ENCODE results near the gene GNE.
"Not testable (repeated sequence)": the region's sequence is repeated elsewhere in the genome, so short reads cannot be mapped to it uniquely, and the experiment has no call there.

Gene GNE

GRCh38 chr9:36258208-36258995 is at the start of gene GNE:
TSS of gene GNE (minus strand) at chr9:36258448. CDS start at chr9:36249355, 9,093 bp downstream.
- peak; percentile 88 to 91 for ATAC-seq

- no peak for ATAC-seq
These were observed 48.4 kb upstream of the GNE start for GRCh38 chr9:36306471-36307306.

GRCh38 chr9:36304366-36304765 is 46.1 kb upstream of the GNE start:
- not testable (repeated sequence) for ATAC-seq

GRCh38 chr9:36301227-36301626 is 43.0 kb upstream of the GNE start:
- no peak for ATAC-seq

GRCh38 chr9:36298566-36298965 is 40.3 kb upstream of the GNE start:
- no peak for ATAC-seq

GRCh38 chr9:36297798-36298197 is 39.5 kb upstream of the GNE start:
- ATAC-seq = no peak

GRCh38 chr9:36294996-36295395 is 36.7 kb upstream of the GNE start:
- not testable (repeated sequence) for ATAC-seq

- ATAC-seq = no peak
These were observed 35.7 kb upstream of the GNE start for GRCh38 chr9:36293918-36294317.

- no peak for ATAC-seq
These were observed 34.9 kb upstream of the GNE start for GRCh38 chr9:36293171-36293570.

GRCh38 chr9:36292641-36293040 is 34.4 kb upstream of the GNE start:
- no peak for ATAC-seq

- ATAC-seq = no peak
These were observed 32.7 kb upstream of the GNE start for GRCh38 chr9:36290996-36291395.

GRCh38 chr9:36289836-36290435 is 31.7 kb upstream of the GNE start:
- ATAC-seq = no peak

GRCh38 chr9:36288070-36288469 is 29.8 kb upstream of the GNE start:
- no peak for ATAC-seq

- no peak for ATAC-seq
These were observed 28.1 kb upstream of the GNE start for GRCh38 chr9:36286388-36286787.

GRCh38 chr9:36284226-36284625 is 26.0 kb upstream of the GNE start:
- ATAC-seq = no peak

- ATAC-seq = no peak
These were observed 24.0 kb upstream of the GNE start for GRCh38 chr9:36282275-36282674.

- no peak for ATAC-seq
These were observed 22.7 kb upstream of the GNE start for GRCh38 chr9:36280989-36281388.

- ATAC-seq = no peak
These were observed 20.0 kb upstream of the GNE start for GRCh38 chr9:36278243-36278642.

GRCh38 chr9:36276781-36277181 is 18.5 kb upstream of the GNE start:
- no peak for ATAC-seq

- ATAC-seq = no peak
These were observed 18.0 kb upstream of the GNE start for GRCh38 chr9:36276254-36276653.

GRCh38 chr9:36275060-36275459 is 16.8 kb upstream of the GNE start:
- ATAC-seq = no peak

GRCh38 chr9:36273354-36273753 is 15.1 kb upstream of the GNE start:
- not testable (repeated sequence) for ATAC-seq

GRCh38 chr9:36268007-36268427 is 9.8 kb upstream of the GNE start:
- no peak for ATAC-seq

GRCh38 chr9:36264896-36265295 is 6.6 kb upstream of the GNE start:
- no peak for ATAC-seq
